Kidney capillary endothelial cell (primary cell): ENCODE results near the gene NR3C1.
A peak's percentile ranks its signal among the peaks of the same experiment; 100 is the strongest.
"Not testable (repeated sequence)": the region's sequence is repeated elsewhere in the genome, so short reads cannot be mapped to it uniquely, and the experiment has no call there.

Source experiments
- DNase-seq: peaks from one replicate; pipeline ENCODE4 v3.0.0-alpha.2; 2018; ENCODE audit warnings: low spot score

The NR3C1 gene

GRCh38 chr5:143334380-143334779, 69.1 kb downstream of the NR3C1 start:
- not testable (repeated sequence) for DNase-seq

- DNase-seq: no peak
These were observed 71.5 kb downstream of the NR3C1 start for GRCh38 chr5:143331956-143332355.

GRCh38 chr5:143329843-143330242, 73.6 kb downstream of the NR3C1 start:
- DNase-seq: no peak

GRCh38 chr5:143328589-143329220, 74.8 kb downstream of the NR3C1 start:
- no peak for DNase-seq

GRCh38 chr5:143325086-143325485, 78.4 kb downstream of the NR3C1 start:
- not testable (repeated sequence) for DNase-seq

GRCh38 chr5:143322931-143323630, 80.4 kb downstream of the NR3C1 start:
- not testable (repeated sequence) for DNase-seq

GRCh38 chr5:143322176-143322575, 81.3 kb downstream of the NR3C1 start:
- no peak for DNase-seq

GRCh38 chr5:143319437-143320227, 83.9 kb downstream of the NR3C1 start:
- no peak for DNase-seq

- no peak for DNase-seq
These were observed 84.7 kb downstream of the NR3C1 start for GRCh38 chr5:143318833-143319232.

GRCh38 chr5:143318270-143318669, 85.2 kb downstream of the NR3C1 start:
- DNase-seq: no peak

GRCh38 chr5:143316844-143317631, 86.4 kb downstream of the NR3C1 start:
- no peak for DNase-seq

- DNase-seq: no peak
These were observed 87.1 kb downstream of the NR3C1 start for GRCh38 chr5:143316337-143316736.

GRCh38 chr5:143315929-143316328, 87.6 kb downstream of the NR3C1 start:
- no peak for DNase-seq

GRCh38 chr5:143315214-143315613, 88.3 kb downstream of the NR3C1 start:
- no peak for DNase-seq

- DNase-seq: peak; percentile 52
These were observed 88.8 kb downstream of the NR3C1 start for GRCh38 chr5:143314659-143315058.

GRCh38 chr5:143314099-143314498, 89.4 kb downstream of the NR3C1 start:
- no peak for DNase-seq

GRCh38 chr5:143313298-143313852, 90.1 kb downstream of the NR3C1 start:
- DNase-seq: no peak

GRCh38 chr5:143312822-143313221, 90.7 kb downstream of the NR3C1 start:
- DNase-seq: no peak

- DNase-seq: no peak
These were observed 91.5 kb downstream of the NR3C1 start for GRCh38 chr5:143311955-143312354.

- DNase-seq: peak; percentile 54
These were observed 92.1 kb downstream of the NR3C1 start for GRCh38 chr5:143311428-143311827.

- no peak for DNase-seq
These were observed 93.6 kb downstream of the NR3C1 start for GRCh38 chr5:143309661-143310431.
